ENCODE results near the gene OGN. TPM values are rescaled to one million over a fixed set of nuclear protein-coding genes. Genes with fewer than 3 reads are reported as not detected.

The OGN gene
- total RNA-seq, 1 experiment from 2014 or later, result not detected

DNA sequence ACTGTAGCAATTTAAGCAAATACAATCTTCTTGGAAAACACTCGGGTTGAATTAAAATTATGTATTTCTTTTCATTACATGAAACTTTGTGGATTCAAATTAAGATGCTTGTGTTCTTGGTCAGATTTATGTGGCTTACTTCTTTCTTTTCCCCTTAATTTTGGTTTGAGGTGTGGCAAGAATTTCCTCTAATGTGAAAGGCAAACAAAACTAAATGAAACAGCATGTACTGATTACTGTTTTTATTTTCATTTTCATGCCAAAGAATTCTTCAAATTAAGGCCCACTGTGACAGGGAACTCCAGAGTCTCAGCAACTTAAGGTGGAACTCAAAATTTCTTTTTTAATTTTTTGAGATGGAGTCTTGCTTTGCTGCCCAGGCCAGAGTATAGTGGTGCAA, 20.0 kb upstream of the OGN start, which contains the start of gene OMD:
OMD (minus strand) TSS at position 132 of the 400 bp plus-strand sequence. CDS start 6,913 bp downstream, outside the sequence.
- Mint-ChIP-seq H3K9me3 (no peaks in the 10 kb centered on the region), H3K36me3 (ENCODE audit: insufficient read depth in 1 of 3, low read depth in 3 of 3) (no peaks in the 10 kb centered on the region)

More for the DNA sequence above, 20.0 kb upstream of the OGN start, which contains the start of gene OMD:
- Histone ChIP-seq H3K14ac (ENCODE audit: insufficient read depth, low read length) (no peak within 1 kb of the TSS), H3K9me3 (ENCODE audit: control insufficient read depth, low read depth, low read length) (no peaks in the 10 kb centered on the region), H3K4me2 (ENCODE audit: insufficient read depth, insufficient read length, low read length) (no peak within 1 kb of the TSS), H2BK12ac (ENCODE audit: insufficient read length, low read depth, low read length) (no peak within 1 kb of the TSS), H3K79me2 (ENCODE audit: insufficient read depth, low read length) (no peaks in the 10 kb centered on the region), H3K27me3 (ENCODE audit: insufficient read depth, low read length) (no peaks in the 10 kb centered on the region), H4K91ac (ENCODE audit: insufficient read length, low read depth, low read length) (no peak within 1 kb of the TSS), H3K4me1 (ENCODE audit: insufficient read depth, low read length) (no peaks in the 10 kb centered on the region), H3K23me2 (ENCODE audit: insufficient read length, low read depth, low read length, poor library complexity, severe bottlenecking) (no peaks in the 10 kb centered on the region), H3K18ac (ENCODE audit: insufficient read length, low read depth, low read length) (no peak within 1 kb of the TSS), H2BK120ac (ENCODE audit: low read depth, low read length, poor library complexity, severe bottlenecking) (no peak within 1 kb of the TSS), H2AFZ (ENCODE audit: low read length) (no peak within 1 kb of the TSS), H2AK5ac (ENCODE audit: insufficient read length, low read length) (no peak within 1 kb of the TSS), H3T11ph (ENCODE audit: low read length) (no peak within 1 kb of the TSS), H2BK5ac (ENCODE audit: insufficient read length, low read length) (no peak within 1 kb of the TSS), H3K9ac (ENCODE audit: extremely low read depth, insufficient read length, low read length) (no peak within 1 kb of the TSS), H2BK20ac (ENCODE audit: low read depth, low read length, poor library complexity, severe bottlenecking) (no peak within 1 kb of the TSS), H4K5ac (ENCODE audit: insufficient read length, low read depth, low read length) (no peak within 1 kb of the TSS), H4K8ac (replicated peaks; ENCODE audit: insufficient read length, low read depth, low read length) (no peak within 1 kb of the TSS), H3K23ac (ENCODE audit: insufficient read length, low read depth, low read length) (no peak within 1 kb of the TSS), H3K79me1 (ENCODE audit: insufficient read depth, low read depth, low read length, poor library complexity, severe bottlenecking) (no peaks in the 10 kb centered on the region), H3K4ac (ENCODE audit: low read depth, low read length) (no peak within 1 kb of the TSS), H4K20me1 (ENCODE audit: control insufficient read depth, insufficient read depth, insufficient read length) (no peaks in the 10 kb centered on the region), H3K56ac (ENCODE audit: insufficient read length, low read depth, low read length) (no peak within 1 kb of the TSS), H3K27ac (ENCODE audit: insufficient read length, low read depth, low read length) (no peak within 1 kb of the TSS), H2BK15ac (ENCODE audit: low read depth, low read length) (no peak within 1 kb of the TSS)
- Mint-ChIP-seq H3K4me3 (no peak within 1 kb of the TSS), H3K4me1 (peaks cover 2 to 3% of the 10 kb centered on the region in 2 experiments; a peak in 2 of 4 replicates), H3K27ac (no peak within 1 kb of the TSS), H3K27me3 (ENCODE audit: low read depth) (no peaks in the 10 kb centered on the region)
- no CpG with 5 or more reads among the region's 1 CpG for WGBS (ENCODE audit: extremely low coverage, insufficient read length, low lambda C conversion rate)
- no peak for DNase-seq
- TF ChIP-seq, protein P1, sequence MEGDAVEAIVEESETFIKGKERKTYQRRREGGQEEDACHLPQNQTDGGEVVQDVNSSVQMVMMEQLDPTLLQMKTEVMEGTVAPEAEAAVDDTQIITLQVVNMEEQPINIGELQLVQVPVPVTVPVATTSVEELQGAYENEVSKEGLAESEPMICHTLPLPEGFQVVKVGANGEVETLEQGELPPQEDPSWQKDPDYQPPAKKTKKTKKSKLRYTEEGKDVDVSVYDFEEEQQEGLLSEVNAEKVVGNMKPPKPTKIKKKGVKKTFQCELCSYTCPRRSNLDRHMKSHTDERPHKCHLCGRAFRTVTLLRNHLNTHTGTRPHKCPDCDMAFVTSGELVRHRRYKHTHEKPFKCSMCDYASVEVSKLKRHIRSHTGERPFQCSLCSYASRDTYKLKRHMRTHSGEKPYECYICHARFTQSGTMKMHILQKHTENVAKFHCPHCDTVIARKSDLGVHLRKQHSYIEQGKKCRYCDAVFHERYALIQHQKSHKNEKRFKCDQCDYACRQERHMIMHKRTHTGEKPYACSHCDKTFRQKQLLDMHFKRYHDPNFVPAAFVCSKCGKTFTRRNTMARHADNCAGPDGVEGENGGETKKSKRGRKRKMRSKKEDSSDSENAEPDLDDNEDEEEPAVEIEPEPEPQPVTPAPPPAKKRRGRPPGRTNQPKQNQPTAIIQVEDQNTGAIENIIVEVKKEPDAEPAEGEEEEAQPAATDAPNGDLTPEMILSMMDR (conservative IDR thresholded peaks at IDR 0.05), result no peak

Data from H9 (cell line).